GM15510 (cell line): ENCODE results near the gene POLA1.

ENCODE experiments used
- POLR2A ChIP-seq: IDR thresholded peaks from 3 replicates; pipeline ENCODE4 v1.6.1; 2011; ENCODE audit warnings: borderline replicate concordance; ENCODE audit not compliant: insufficient read length; ENCODE audit errors: extremely low read depth

Gene POLA1

GRCh38 chrX:24877854-24878650 is 184.3 kb downstream of the POLA1 start:
- no peak for TF ChIP-seq POLR2A

- no peak for TF ChIP-seq POLR2A
Measured at GRCh38 chrX:24879679-24880078, 186.0 kb downstream of the POLA1 start.

- TF ChIP-seq POLR2A, result no peak
Measured at GRCh38 chrX:24886916-24887315, 193.2 kb downstream of the POLA1 start.

- TF ChIP-seq POLR2A, result no peak
Measured at GRCh38 chrX:24890677-24891076, 197.0 kb downstream of the POLA1 start.

- TF ChIP-seq POLR2A, result no peak
Measured at GRCh38 chrX:24899391-24899790, 205.7 kb downstream of the POLA1 start.

- TF ChIP-seq POLR2A, result no peak
Measured at GRCh38 chrX:24900234-24900633, 206.5 kb downstream of the POLA1 start.

GRCh38 chrX:24902806-24903205 is 209.1 kb downstream of the POLA1 start:
- TF ChIP-seq POLR2A, result no peak

GRCh38 chrX:24918715-24919114 is 225.0 kb downstream of the POLA1 start:
- no peak for TF ChIP-seq POLR2A

GRCh38 chrX:24920769-24921168 is 227.1 kb downstream of the POLA1 start:
- TF ChIP-seq POLR2A, result no peak

- no peak for TF ChIP-seq POLR2A
Measured at GRCh38 chrX:24925430-24925829, 231.7 kb downstream of the POLA1 start.

GRCh38 chrX:24927372-24927771 is 233.7 kb downstream of the POLA1 start:
- TF ChIP-seq POLR2A, result no peak

- TF ChIP-seq POLR2A, result no peak
Measured at GRCh38 chrX:24928114-24928513, 234.4 kb downstream of the POLA1 start.

- no peak for TF ChIP-seq POLR2A
Measured at GRCh38 chrX:24934279-24934678, 240.6 kb downstream of the POLA1 start.

- no peak for TF ChIP-seq POLR2A
Measured at GRCh38 chrX:24945009-24945408, 251.3 kb downstream of the POLA1 start.

- no peak for TF ChIP-seq POLR2A
Measured at GRCh38 chrX:24946369-24946768, 252.7 kb downstream of the POLA1 start.

- no peak for TF ChIP-seq POLR2A
Measured at GRCh38 chrX:24954732-24955131, 261.0 kb downstream of the POLA1 start.
